HCT116 (cell line): ENCODE data around the gene MRPS27. TPM values are rescaled to one million over a fixed set of nuclear protein-coding genes. Genes with fewer than 3 reads are reported as not detected.

ENCODE experiments used
- ATAC-seq: fragments of 200-7000 bp; cut with Tn5 transposase; 2 replicates; pipeline ENCODE4 v1.9.1; 2020; ENCODE audit warnings: mild to moderate bottlenecking, moderate library complexity
- BruUV-seq: library from RNA; stranded (reverse); fragments of 400-500 nt; replicated peaks from 2 replicates; lab custom pipeline; 2021; lab: Mats Ljungman, UMichigan
- CTCF ChIA-PET: fragments of 300-600 bp; sonication (Branson Sonifier 250); formaldehyde crosslinking; loops from one replicate; lab custom pipeline; 2021; ENCODE audit warnings: antibody characterized with exemption; lab: Charles Lee
- POLR2A ChIA-PET: fragments of 300-600, 350-600 bp; sonication (Branson Sonifier 250); formaldehyde crosslinking; loops from one replicate; lab custom pipeline; 2021; ENCODE audit warnings: antibody characterized with exemption; lab: Charles Lee
- RAD21 ChIA-PET, 2 experiments: fragments of 300-600 bp; sonication (Branson Sonifier 250); formaldehyde crosslinking; loops; one replicate each; lab custom pipeline; 2023; ENCODE audit warnings: low total read pairs in 2 of 2; ENCODE audit not compliant: uncharacterized antibody in 2 of 2, unreplicated experiment in 2 of 2, low non-redundant PET in 1 of 2; lab: Charles Lee
- DNase-seq: peaks from one replicate; pipeline ENCODE4 v3.0.0-alpha.2; 2010; ENCODE audit warnings: low read depth, low spot score
- H2AFZ ChIP-seq: fragments of 200-600 bp; shearing (Covaris generic), sonication (generic); 2 replicates; pipeline ENCODE4 v1.6.1; 2017; ENCODE audit warnings: low read depth, mixed run types, mixed read lengths, antibody characterized with exemption, low read length; ENCODE audit not compliant: poor library complexity, severe bottlenecking
- H3K27ac ChIP-seq: 2 replicates; pipeline ENCODE4 v1.5.1; 2012; ENCODE audit warnings: low read depth, low read length
- H3K27me3 ChIP-seq: fragments of 200-600 bp; sonication (generic); 2 replicates; pipeline ENCODE4 v1.6.1; 2016; ENCODE audit warnings: mixed run types, low read length, mixed read lengths; ENCODE audit not compliant: insufficient read depth
- H3K36me3 ChIP-seq, 2 experiments: fragments of 200-500 bp in 1 of 2; fragments of 200-600 bp in 1 of 2; sonication (Bioruptor generic) in 1 of 2; sonication (generic) in 1 of 2; 2 replicates each; pipeline versions ENCODE4 v1.5.1 to v1.6.1; 2014 to 2016; ENCODE audit warnings: low read length in 2 of 2, inconsistent platforms in 1 of 2, mixed read lengths in 1 of 2, mixed run types in 1 of 2; ENCODE audit not compliant: insufficient read depth in 2 of 2, control insufficient read depth in 1 of 2
- H3K4me1 ChIP-seq, 2 experiments: fragments of 200-600 bp in 1 of 2; sonication (generic) in 1 of 2; 2 replicates each; pipeline versions ENCODE4 v1.5.1 to v1.6.1; 2012 to 2017; ENCODE audit warnings: low read length in 2 of 2, inconsistent platforms in 1 of 2, mild to moderate bottlenecking in 1 of 2, mixed read lengths in 1 of 2, mixed run types in 1 of 2, moderate library complexity in 1 of 2; ENCODE audit not compliant: insufficient read depth in 2 of 2, control insufficient read depth in 1 of 2
- H3K4me2 ChIP-seq: fragments of 200-600 bp; sonication (generic); 2 replicates; pipeline ENCODE4 v1.6.1; 2017; ENCODE audit warnings: mixed run types, low read length, mixed read lengths
- H3K4me3 ChIP-seq, 2 experiments: fragments of 200-600 bp in 1 of 2; sonication (generic) in 1 of 2; replicated peaks in 1 of 2; 2 replicates each; pipeline ENCODE4 v1.5.1; 2011 to 2016; ENCODE audit warnings: low read length in 2 of 2, control low read depth in 1 of 2, low read depth in 1 of 2, mild to moderate bottlenecking in 1 of 2, mixed read lengths in 1 of 2, mixed run types in 1 of 2
- H3K79me2 ChIP-seq: fragments of 200-600 bp; sonication (generic); 2 replicates; pipeline ENCODE4 v1.6.1; 2017; ENCODE audit warnings: mild to moderate bottlenecking, mixed run types, low read length, moderate library complexity, mixed read lengths; ENCODE audit not compliant: insufficient read depth
- H3K9ac ChIP-seq: fragments of 200-600 bp; sonication (generic); 2 replicates; pipeline ENCODE4 v1.6.1; 2016; ENCODE audit warnings: low read length, mixed read lengths
- H3K9me2 ChIP-seq: fragments of 200-600 bp; sonication (generic), shearing (Covaris generic); 2 replicates; pipeline ENCODE4 v1.6.1; 2017; ENCODE audit warnings: mixed run types, mild to moderate bottlenecking, moderate library complexity; ENCODE audit not compliant: insufficient read depth
- H3K9me3 ChIP-seq, 2 experiments: fragments of 200-500 bp in 1 of 2; fragments of 200-600 bp in 1 of 2; sonication (Bioruptor generic) in 1 of 2; sonication (generic) in 1 of 2; 2 replicates each; pipeline ENCODE4 v1.6.1; 2014 to 2017; ENCODE audit warnings: low read length in 2 of 2, mixed read lengths in 2 of 2, inconsistent platforms in 1 of 2, low read depth in 1 of 2, mild to moderate bottlenecking in 1 of 2, mixed run types in 1 of 2, moderate library complexity in 1 of 2; ENCODE audit not compliant: control insufficient read depth in 1 of 2, insufficient read depth in 1 of 2
- H4K20me1 ChIP-seq: fragments of 200-600 bp; sonication (generic), shearing (Covaris generic); 2 replicates; pipeline ENCODE4 v1.6.1; 2017; ENCODE audit warnings: mixed run types, mild to moderate bottlenecking, moderate library complexity; ENCODE audit not compliant: insufficient read depth
- EZH2phosphoT487 ChIP-seq: fragments of 200-600 bp; IDR thresholded peaks from 2 replicates; pipeline ENCODE4 v1.6.1; 2018; ENCODE audit warnings: antibody characterized with exemption, borderline replicate concordance
- RAD21 ChIP-seq: IDR thresholded peaks from 2 replicates; pipeline ENCODE4 v1.6.1; 2012; ENCODE audit warnings: low read depth, mild to moderate bottlenecking
- SP1 ChIP-seq: IDR thresholded peaks from 2 replicates; pipeline ENCODE4 v1.6.1; 2012; ENCODE audit warnings: low read depth
- intact Hi-C: fragments of 100-400 bp; cut with micrococcal nuclease; formaldehyde crosslinking; loops from 2 replicates; pipeline ENCODE4 v1.10.0; 2022
- total RNA-seq: library from RNA; stranded (reverse); gene quantifications from one replicate; pipeline ENCODE4 v1.2.1, GENCODE V29; 2021; ENCODE audit not compliant: unreplicated experiment
- TF ChIP-seq, protein P1 (sequence below), 3 experiments: fragments of 200-600 bp in 1 of 3; sonication (generic) in 1 of 3; IDR thresholded peaks in 2 of 3; conservative IDR thresholded peaks in 1 of 3; 2 replicates each; pipeline ENCODE4 v1.5.1; 2012 to 2017; ENCODE audit warnings: low read depth in 2 of 3, low read length in 2 of 3, antibody characterized with exemption in 1 of 3, borderline replicate concordance in 1 of 3, control low read depth in 1 of 3, mild to moderate bottlenecking in 1 of 3, mixed read lengths in 1 of 3, mixed run types in 1 of 3, moderate library complexity in 1 of 3; ENCODE audit not compliant: insufficient read depth in 1 of 3
- TF ChIP-seq, protein P2 (sequence below): IDR thresholded peaks from 2 replicates; pipeline ENCODE4 v1.6.1; 2012

MRPS27 gene
- total RNA-seq, 1 experiment from 2014 or later, result 113 TPM

GRCh38 chr5:72245951-72246532, 74.0 kb downstream of the MRPS27 start:
- H3K27me3 ChIP-seq, result no peaks in the 10 kb centered on the region
- H3K27ac ChIP-seq, result no peak overlapping the region

More at GRCh38 chr5:72245951-72246532, 74.0 kb downstream of the MRPS27 start:
- H3K4me1 ChIP-seq, result peaks cover 34 to 49% of the 10 kb centered on the region in 2 experiments
- H2AFZ ChIP-seq, result no peak overlapping the region
- ChIA-PET RAD21 (no interaction called here), POLR2A (no interaction called here), CTCF (interaction anchor here (0.9 to 1.9 kb wide), 4 partner anchors 35 to 463 kb away, joined by 3 to 8 read pairs (median 4); no protein-coding TSS in a partner anchor)
- no peaks in the 10 kb centered on the region for H3K36me3 ChIP-seq
- DNase-seq (no peak), ATAC-seq (peak; percentile 42; the same call in 1 of the 2 replicates)
- TF ChIP-seq, protein P1, sequence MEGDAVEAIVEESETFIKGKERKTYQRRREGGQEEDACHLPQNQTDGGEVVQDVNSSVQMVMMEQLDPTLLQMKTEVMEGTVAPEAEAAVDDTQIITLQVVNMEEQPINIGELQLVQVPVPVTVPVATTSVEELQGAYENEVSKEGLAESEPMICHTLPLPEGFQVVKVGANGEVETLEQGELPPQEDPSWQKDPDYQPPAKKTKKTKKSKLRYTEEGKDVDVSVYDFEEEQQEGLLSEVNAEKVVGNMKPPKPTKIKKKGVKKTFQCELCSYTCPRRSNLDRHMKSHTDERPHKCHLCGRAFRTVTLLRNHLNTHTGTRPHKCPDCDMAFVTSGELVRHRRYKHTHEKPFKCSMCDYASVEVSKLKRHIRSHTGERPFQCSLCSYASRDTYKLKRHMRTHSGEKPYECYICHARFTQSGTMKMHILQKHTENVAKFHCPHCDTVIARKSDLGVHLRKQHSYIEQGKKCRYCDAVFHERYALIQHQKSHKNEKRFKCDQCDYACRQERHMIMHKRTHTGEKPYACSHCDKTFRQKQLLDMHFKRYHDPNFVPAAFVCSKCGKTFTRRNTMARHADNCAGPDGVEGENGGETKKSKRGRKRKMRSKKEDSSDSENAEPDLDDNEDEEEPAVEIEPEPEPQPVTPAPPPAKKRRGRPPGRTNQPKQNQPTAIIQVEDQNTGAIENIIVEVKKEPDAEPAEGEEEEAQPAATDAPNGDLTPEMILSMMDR (IDR thresholded peaks at IDR 0.05 in 2 of 3, conservative IDR thresholded peaks at IDR 0.05 in 1 of 3; ENCODE audit: borderline replicate concordance in 1 of 3, insufficient read depth in 1 of 3, low read depth in 2 of 3, low read length in 2 of 3), result peak; percentile 5 to 49 (median 36); a peak in 3 of 6 replicates
- TF ChIP-seq, protein P2, sequence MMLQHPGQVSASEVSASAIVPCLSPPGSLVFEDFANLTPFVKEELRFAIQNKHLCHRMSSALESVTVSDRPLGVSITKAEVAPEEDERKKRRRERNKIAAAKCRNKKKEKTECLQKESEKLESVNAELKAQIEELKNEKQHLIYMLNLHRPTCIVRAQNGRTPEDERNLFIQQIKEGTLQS, result no peak
- TF ChIP-seq SP1 (no peak), EZH2phosphoT487 (no peak), RAD21 (0 out of 2 replicates have a peak, but pooled peaks have one; percentile 14)
- no peaks in the 10 kb centered on the region for H3K9me3 ChIP-seq
- peaks cover 10% of the 10 kb centered on the region; the same call in 1 of the 2 replicates for H4K20me1 ChIP-seq
- no peak overlapping the region for H3K4me3 ChIP-seq
- H3K4me2 ChIP-seq, result no peak overlapping the region
- no TSS peak for BruUV-seq
- no peak overlapping the region for H3K9ac ChIP-seq
- intact Hi-C loops, result loop anchor here (5.0 kb wide), 2 partner anchors 109 to 464 kb away; no protein-coding TSS in a partner anchor
- H3K79me2 ChIP-seq, result peaks cover 64% of the 10 kb centered on the region
- no peaks in the 10 kb centered on the region for H3K9me2 ChIP-seq
